Thyroid gland (tissue), 4 donors: ENCODE results near the gene EFCAB6.

Experiments
- POLR2A ChIP-seq, 2 donors: fragments of 450-650 bp; IDR thresholded peaks; one replicate each; pipeline ENCODE4 v1.6.1; 2017; ENCODE audit warnings: antibody characterized with exemption in 2 of 2, mild to moderate bottlenecking in 2 of 2, moderate library complexity in 1 of 2
- TF ChIP-seq, protein P1 (sequence below), 6 experiments: fragments of 200-600 bp in 3 of 6; fragments of 450-650 bp in 3 of 6; sonication (generic) in 3 of 6; IDR thresholded peaks; one replicate each; pipeline ENCODE4 v1.5.1; 2016 to 2019; ENCODE audit warnings: antibody characterized with exemption in 6 of 6, mild to moderate bottlenecking in 2 of 6, inconsistent platforms in 1 of 6, moderate library complexity in 1 of 6

DNA sequence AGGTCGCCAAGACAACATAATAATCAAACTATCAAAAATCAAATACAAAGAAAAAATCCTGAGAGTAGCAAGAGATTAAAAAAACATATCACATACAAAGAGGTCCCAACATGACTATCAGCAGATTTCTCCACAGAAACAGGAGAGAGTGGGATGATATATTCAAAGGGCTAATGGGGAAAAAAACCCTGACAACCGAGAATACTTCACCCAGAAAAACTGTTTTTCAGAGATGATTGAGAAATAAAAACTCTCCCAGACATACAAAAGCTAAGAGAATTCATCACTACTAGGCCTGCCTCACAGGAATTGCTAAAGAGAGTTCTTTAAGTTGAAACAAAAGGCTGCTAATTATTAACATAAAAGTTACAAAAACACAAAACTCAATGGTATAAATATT lies 108.1 kb downstream of the EFCAB6 start:
- TF ChIP-seq, protein P1, sequence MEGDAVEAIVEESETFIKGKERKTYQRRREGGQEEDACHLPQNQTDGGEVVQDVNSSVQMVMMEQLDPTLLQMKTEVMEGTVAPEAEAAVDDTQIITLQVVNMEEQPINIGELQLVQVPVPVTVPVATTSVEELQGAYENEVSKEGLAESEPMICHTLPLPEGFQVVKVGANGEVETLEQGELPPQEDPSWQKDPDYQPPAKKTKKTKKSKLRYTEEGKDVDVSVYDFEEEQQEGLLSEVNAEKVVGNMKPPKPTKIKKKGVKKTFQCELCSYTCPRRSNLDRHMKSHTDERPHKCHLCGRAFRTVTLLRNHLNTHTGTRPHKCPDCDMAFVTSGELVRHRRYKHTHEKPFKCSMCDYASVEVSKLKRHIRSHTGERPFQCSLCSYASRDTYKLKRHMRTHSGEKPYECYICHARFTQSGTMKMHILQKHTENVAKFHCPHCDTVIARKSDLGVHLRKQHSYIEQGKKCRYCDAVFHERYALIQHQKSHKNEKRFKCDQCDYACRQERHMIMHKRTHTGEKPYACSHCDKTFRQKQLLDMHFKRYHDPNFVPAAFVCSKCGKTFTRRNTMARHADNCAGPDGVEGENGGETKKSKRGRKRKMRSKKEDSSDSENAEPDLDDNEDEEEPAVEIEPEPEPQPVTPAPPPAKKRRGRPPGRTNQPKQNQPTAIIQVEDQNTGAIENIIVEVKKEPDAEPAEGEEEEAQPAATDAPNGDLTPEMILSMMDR (IDR thresholded peaks at IDR 0.05) = no peak
- TF ChIP-seq POLR2A (IDR thresholded peaks at IDR 0.05) = no peak
